GM12872 (cell line): ENCODE data around the gene MAP2.

ENCODE experiments used
- CTCF ChIP-seq: IDR thresholded peaks from 3 replicates; pipeline ENCODE4 v1.5.1; 2011; ENCODE audit warnings: low read depth, mild to moderate bottlenecking, low read length, moderate library complexity; ENCODE audit not compliant: insufficient read depth

The MAP2 gene

GRCh38 chr2:209771474-209772289, 347.8 kb downstream of the MAP2 start, which contains the start of gene UNC80:
UNC80 (plus strand) TSS chr2:209771832; CDS start chr2:209772073, 241 bp downstream.
- TF ChIP-seq CTCF = no peak

- TF ChIP-seq CTCF = no peak
Measured at GRCh38 chr2:209772290-209772685, 348.4 kb downstream of the MAP2 start.

GRCh38 chr2:209773377-209773776, 349.5 kb downstream of the MAP2 start:
- TF ChIP-seq CTCF = no peak
